ENCODE measurements around the gene MAP4K3.
A peak's percentile ranks its signal among the peaks of the same experiment; 100 is the strongest.

Gene MAP4K3

GRCh38 chr2:39479696-39480095 lies 42.6 kb upstream of the MAP4K3 start:
- in situ Hi-C loops (cut with MboI; ENCODE audit: low pct_unique_long_range_greater_than_20kb, low sequenced_read_pairs, unreplicated experiment) = no loop called here
- TF ChIP-seq CTCF (IDR thresholded peaks at IDR 0.05; ENCODE audit: extremely low read depth, insufficient read depth, missing control alignments) = no peak
- no peak for DNase-seq (ENCODE audit: low spot score)

GRCh38 chr2:39479053-39479670 lies 42.1 kb upstream of the MAP4K3 start:
- no peak for DNase-seq (ENCODE audit: low spot score)
- no peak for TF ChIP-seq CTCF (IDR thresholded peaks at IDR 0.05; ENCODE audit: extremely low read depth, insufficient read depth, missing control alignments)
- in situ Hi-C loops (cut with MboI; ENCODE audit: low pct_unique_long_range_greater_than_20kb, low sequenced_read_pairs, unreplicated experiment) = no loop called here

GRCh38 chr2:39476524-39476923 lies 39.4 kb upstream of the MAP4K3 start:
- in situ Hi-C loops (cut with MboI; ENCODE audit: low pct_unique_long_range_greater_than_20kb, low sequenced_read_pairs, unreplicated experiment) = no loop called here
- peak; percentile 17 for DNase-seq (ENCODE audit: low spot score)
- no peak for TF ChIP-seq CTCF (IDR thresholded peaks at IDR 0.05; ENCODE audit: extremely low read depth, insufficient read depth, missing control alignments)

GRCh38 chr2:39475006-39475405 lies 37.9 kb upstream of the MAP4K3 start:
- no peak for DNase-seq (ENCODE audit: low spot score)
- no peak for TF ChIP-seq CTCF (IDR thresholded peaks at IDR 0.05; ENCODE audit: extremely low read depth, insufficient read depth, missing control alignments)
- in situ Hi-C loops (cut with MboI; ENCODE audit: low pct_unique_long_range_greater_than_20kb, low sequenced_read_pairs, unreplicated experiment) = no loop called here

- in situ Hi-C loops (cut with MboI; ENCODE audit: low pct_unique_long_range_greater_than_20kb, low sequenced_read_pairs, unreplicated experiment) = no loop called here
Measured at GRCh38 chr2:39470580-39470979, 33.5 kb upstream of the MAP4K3 start.

GRCh38 chr2:39469807-39470206 lies 32.7 kb upstream of the MAP4K3 start:
- TF ChIP-seq CTCF (IDR thresholded peaks at IDR 0.05; ENCODE audit: extremely low read depth, insufficient read depth, missing control alignments) = no peak
- DNase-seq (ENCODE audit: low spot score) = peak; percentile 20
- in situ Hi-C loops (cut with MboI; ENCODE audit: low pct_unique_long_range_greater_than_20kb, low sequenced_read_pairs, unreplicated experiment) = no loop called here

More at GRCh38 chr2:39470580-39470979, 33.5 kb upstream of the MAP4K3 start:
- no peak for TF ChIP-seq CTCF (IDR thresholded peaks at IDR 0.05; ENCODE audit: extremely low read depth, insufficient read depth, missing control alignments)
- DNase-seq (ENCODE audit: low spot score) = peak; percentile 42
